IMR-90 (cell line): ENCODE results near the gene SKAP1. TPM values are rescaled to one million over a fixed set of nuclear protein-coding genes. Genes with fewer than 3 reads are reported as not detected.

Source experiments
- ATAC-seq: fragments of 200-7000 bp; cut with Tn5 transposase; 2 replicates; pipeline ENCODE4 v1.9.1; 2020; ENCODE audit warnings: low read depth, mild to moderate bottlenecking, moderate library complexity
- BruUV-seq: library from RNA; stranded (reverse); fragments of 400-500 nt; replicated peaks from 2 replicates; lab custom pipeline; 2021; lab: Mats Ljungman, UMichigan
- CTCF ChIA-PET: fragments of 300-600 bp; formaldehyde crosslinking; extraction: SDS; loops from one replicate; lab custom pipeline; 2021; ENCODE audit warnings: antibody characterized with exemption; lab: Yijun Ruan, JAX
- POLR2A ChIA-PET: fragments of 300-600 bp; sonication (Branson Sonifier 250); formaldehyde crosslinking; loops from one replicate; lab custom pipeline; 2022; ENCODE audit warnings: antibody characterized with exemption; ENCODE audit not compliant: unreplicated experiment; lab: Charles Lee
- DNase-seq: peaks from one replicate; pipeline ENCODE4 v3.0.0; 2013
- H2AFZ ChIP-seq: replicated peaks from 2 replicates; pipeline ENCODE3; 2013; ENCODE audit warnings: low read length, mild to moderate bottlenecking; ENCODE audit not compliant: poor library complexity
- H2AK5ac ChIP-seq: 2 replicates; pipeline ENCODE4 v1.6.1; 2013; ENCODE audit warnings: low read depth, low read length, inconsistent platforms
- H2AK9ac ChIP-seq: replicated peaks from 2 replicates; pipeline ENCODE3; 2013; ENCODE audit warnings: mild to moderate bottlenecking, low read depth, low read length, moderate library complexity; ENCODE audit not compliant: poor library complexity
- H2BK120ac ChIP-seq: 2 replicates; pipeline ENCODE4 v1.6.1; 2013; ENCODE audit warnings: low read depth, low read length, inconsistent platforms
- H2BK15ac ChIP-seq: 3 replicates; pipeline ENCODE4 v1.6.1; 2013; ENCODE audit warnings: low read depth, low read length, inconsistent platforms
- H2BK20ac ChIP-seq: 2 replicates; pipeline ENCODE4 v1.6.1; 2013; ENCODE audit warnings: low read depth, mild to moderate bottlenecking, inconsistent platforms, low read length, moderate library complexity
- H2BK5ac ChIP-seq: 2 replicates; pipeline ENCODE4 v1.6.1; 2013; ENCODE audit warnings: mild to moderate bottlenecking, low read depth, low read length, inconsistent platforms; ENCODE audit not compliant: poor library complexity, severe bottlenecking
- H3K14ac ChIP-seq: replicated peaks from 2 replicates; pipeline ENCODE4 v1.6.1; 2013; ENCODE audit warnings: low read depth, low read length, inconsistent platforms
- H3K18ac ChIP-seq: 2 replicates; pipeline ENCODE4 v1.6.1; 2013; ENCODE audit warnings: low read depth, low read length, control low read depth
- H3K23ac ChIP-seq: 2 replicates; pipeline ENCODE4 v1.6.1; 2013; ENCODE audit warnings: low read depth, low read length, inconsistent platforms
- H3K27ac ChIP-seq: 2 replicates; pipeline ENCODE4 v1.5.1; 2013; ENCODE audit warnings: mild to moderate bottlenecking, control low read depth, low read length; ENCODE audit not compliant: insufficient read depth
- H3K27me3 ChIP-seq: 2 replicates; pipeline ENCODE4 v1.6.1; 2013; ENCODE audit warnings: low read length; ENCODE audit not compliant: control insufficient read depth, insufficient read depth
- H3K36me3 ChIP-seq: 2 replicates; pipeline ENCODE4 v1.6.1; 2013; ENCODE audit warnings: low read length, mixed read lengths; ENCODE audit not compliant: control insufficient read depth, insufficient read depth
- H3K4ac ChIP-seq: 2 replicates; pipeline ENCODE4 v1.6.1; 2013; ENCODE audit warnings: low read depth, low read length, inconsistent platforms
- H3K4me1 ChIP-seq: 2 replicates; pipeline ENCODE4 v1.6.1; 2013; ENCODE audit warnings: low read length, mixed read lengths; ENCODE audit not compliant: control insufficient read depth, insufficient read depth
- H3K4me2 ChIP-seq: 2 replicates; pipeline ENCODE4 v1.6.1; 2013; ENCODE audit warnings: low read depth, mild to moderate bottlenecking, control low read depth, low read length, moderate library complexity
- H3K4me3 ChIP-seq: 2 replicates; pipeline ENCODE4 v1.5.1; 2013; ENCODE audit warnings: low read depth, mild to moderate bottlenecking, control low read depth, low read length, moderate library complexity; ENCODE audit not compliant: insufficient read depth
- H3K56ac ChIP-seq: 2 replicates; pipeline ENCODE4 v1.6.1; 2013; ENCODE audit warnings: low read length, inconsistent platforms; ENCODE audit not compliant: insufficient read depth; ENCODE audit errors: extremely low read depth
- H3K79me1 ChIP-seq, 2 experiments: 2 replicates each; pipeline ENCODE4 v1.6.1; 2013; ENCODE audit warnings: low read length in 2 of 2, inconsistent platforms in 1 of 2, low read depth in 1 of 2
- H3K9ac ChIP-seq: 2 replicates; pipeline ENCODE4 v1.6.1; 2013; ENCODE audit warnings: low read depth, low read length, control low read depth
- H3K9me1 ChIP-seq: 2 replicates; pipeline ENCODE4 v1.6.1; 2013; ENCODE audit warnings: low read length, inconsistent platforms; ENCODE audit not compliant: insufficient read depth
- H3K9me3 ChIP-seq: 2 replicates; pipeline ENCODE4 v1.6.1; 2013; ENCODE audit warnings: low read length; ENCODE audit not compliant: control insufficient read depth, insufficient read depth
- H4K20me1 ChIP-seq: 2 replicates; pipeline ENCODE4 v1.6.1; 2013; ENCODE audit warnings: low read length, inconsistent platforms; ENCODE audit not compliant: insufficient read depth
- H4K5ac ChIP-seq: 2 replicates; pipeline ENCODE4 v1.6.1; 2013; ENCODE audit warnings: mild to moderate bottlenecking, low read depth, low read length, control low read depth
- H4K8ac ChIP-seq, 2 experiments: 2 replicates each; pipeline ENCODE4 v1.6.1; 2013; ENCODE audit warnings: low read depth in 2 of 2, low read length in 2 of 2, control low read depth in 1 of 2, inconsistent platforms in 1 of 2
- H4K91ac ChIP-seq: 2 replicates; pipeline ENCODE4 v1.6.1; 2013; ENCODE audit warnings: low read depth, low read length, inconsistent platforms; ENCODE audit not compliant: insufficient read depth
- BHLHE40 ChIP-seq: fragments of 150-350 bp; IDR thresholded peaks from 2 replicates; pipeline ENCODE4 v1.6.1; 2016; ENCODE audit warnings: mild to moderate bottlenecking, low read depth, low read length
- CHD1 ChIP-seq: IDR thresholded peaks from 2 replicates; pipeline ENCODE4 v1.6.1; 2012; ENCODE audit warnings: low read depth, low read length, improper control_type of control experiment
- CTCF ChIP-seq: conservative IDR thresholded peaks from 2 replicates; pipeline ENCODE4 v1.5.1; 2012; ENCODE audit warnings: mild to moderate bottlenecking, low read depth, low read length, improper control_type of control experiment
- ELK1 ChIP-seq: fragments of 150-350 bp; IDR thresholded peaks from 2 replicates; pipeline ENCODE4 v1.6.1; 2016; ENCODE audit warnings: low read depth, mild to moderate bottlenecking, low read length, moderate library complexity, borderline replicate concordance
- FOS ChIP-seq: fragments of 150-350 bp; IDR thresholded peaks from 2 replicates; pipeline ENCODE4 v1.6.1; 2016; ENCODE audit warnings: low read depth, low read length
- MXI1 ChIP-seq: IDR thresholded peaks from 2 replicates; pipeline ENCODE4 v1.6.1; 2012; ENCODE audit warnings: low read depth, mild to moderate bottlenecking, low read length, moderate library complexity, borderline replicate concordance
- POLR2A ChIP-seq: IDR thresholded peaks from 2 replicates; pipeline ENCODE4 v1.6.1; 2012; ENCODE audit warnings: mild to moderate bottlenecking, low read depth, low read length
- RAD21 ChIP-seq: IDR thresholded peaks from 2 replicates; pipeline ENCODE4 v1.6.1; 2012; ENCODE audit warnings: low read length, improper control_type of control experiment
- RCOR1 ChIP-seq: IDR thresholded peaks from 2 replicates; pipeline ENCODE4 v1.6.1; 2012; ENCODE audit warnings: mild to moderate bottlenecking, low read length, improper control_type of control experiment; ENCODE audit not compliant: insufficient replicate concordance
- RFX5 ChIP-seq: IDR thresholded peaks from 2 replicates; pipeline ENCODE4 v1.8.0; 2012; ENCODE audit warnings: low read depth, mild to moderate bottlenecking, low read length, moderate library complexity
- SMC3 ChIP-seq: fragments of 150-350 bp; IDR thresholded peaks from 2 replicates; pipeline ENCODE4 v1.6.1; 2016; ENCODE audit warnings: low read depth, mild to moderate bottlenecking, antibody characterized with exemption, low read length, moderate library complexity
- dilution Hi-C: fragments of 300-500 bp; cut with HindIII; formaldehyde crosslinking; loops from one replicate; pipeline ENCODE4 v1.14.3; 2018; ENCODE audit warnings: low sequenced_read_pairs; ENCODE audit not compliant: unreplicated experiment
- in situ Hi-C: fragments of 300-500 bp; cut with MboI; formaldehyde crosslinking; loops from 3 replicates; pipeline ENCODE4 v1.14.3; 2019; ENCODE audit warnings: low sequenced_read_pairs, inconsistent platforms, mixed read lengths
- intact Hi-C: fragments of 100-400 bp; cut with micrococcal nuclease; formaldehyde crosslinking; loops from 2 replicates; pipeline ENCODE4 v1.10.0; 2022
- polyA plus RNA-seq, 3 experiments: library from polyadenylated mRNA; depleted of rRNA; stranded (reverse); fragments of >200 nt; gene quantifications; 2 replicates each; pipeline ENCODE4 v1.2.3, GENCODE V29; 2012; ENCODE audit warnings: low replicate concordance in 1 of 3
- total RNA-seq: library from RNA; depleted of rRNA; stranded (reverse); fragments of >200 nt; gene quantifications from 2 replicates; pipeline ENCODE4 v1.2.3, GENCODE V29; 2012
- TF ChIP-seq, protein P1 (sequence below): fragments of 150-350 bp; IDR thresholded peaks from 2 replicates; pipeline ENCODE4 v1.6.1; 2017; ENCODE audit warnings: mild to moderate bottlenecking, antibody characterized with exemption, low read length, low read depth

The SKAP1 gene
- total and polyA plus RNA-seq, 2 of the 4 experiments (the other 2 are of a cell fraction) = not detected

DNA sequence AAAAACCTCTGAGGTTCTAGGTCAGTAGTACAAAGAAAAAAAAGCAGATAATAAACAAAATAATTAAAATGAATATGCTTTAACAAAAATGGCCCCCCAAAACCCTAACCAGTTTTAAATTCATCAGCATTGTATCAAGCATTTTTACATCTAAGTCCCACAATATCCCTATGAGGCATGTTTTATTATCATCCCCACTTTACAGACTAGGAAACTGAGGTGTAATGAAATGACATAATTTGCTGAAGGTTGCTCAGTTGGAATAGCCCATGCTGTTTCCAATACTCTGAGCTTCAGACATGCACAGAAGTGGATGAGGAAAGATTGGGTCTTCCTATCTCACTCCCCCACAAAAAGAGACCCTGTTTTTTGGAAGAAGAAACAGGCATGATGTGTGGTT lies 234.1 kb downstream of the SKAP1 start:
- Histone ChIP-seq H3K27me3 (peaks cover 37% of the 10 kb centered on the region), H3K9me1 (no peaks in the 10 kb centered on the region), H3K18ac (no peak overlapping the region), H4K20me1 (no peaks in the 10 kb centered on the region), H2AK9ac (no peak overlapping the region), H4K91ac (no peak overlapping the region), H3K27ac (no peak overlapping the region), H2BK120ac (no peak overlapping the region), H3K4me3 (no peak overlapping the region), H3K56ac (no peak overlapping the region), H2BK15ac (no peak overlapping the region), H3K23ac (no peak overlapping the region), H2AK5ac (no peak overlapping the region), H4K8ac (no peak overlapping the region), H3K9ac (no peak overlapping the region), H4K5ac (no peak overlapping the region), H3K4ac (no peak overlapping the region), H3K36me3 (no peaks in the 10 kb centered on the region), H3K79me1 (no peaks in the 10 kb centered on the region), H2BK20ac (no peak overlapping the region), H3K4me2 (no peak overlapping the region), H2BK5ac (no peak overlapping the region), H2AFZ (no peak overlapping the region), H3K9me3 (no peaks in the 10 kb centered on the region), H3K14ac (no peak overlapping the region), H3K4me1 (no peaks in the 10 kb centered on the region)
- intact Hi-C loops = no loop called here
- BruUV-seq = no TSS peak
- no peak for TF ChIP-seq ELK1
- TF ChIP-seq POLR2A = no peak
- TF ChIP-seq RCOR1 = no peak
- no peak for TF ChIP-seq RFX5
- no peak for TF ChIP-seq SMC3
- TF ChIP-seq MXI1 = no peak
- no peak for TF ChIP-seq CHD1
- TF ChIP-seq RAD21 = no peak
- no peak for TF ChIP-seq CTCF
- no peak for TF ChIP-seq FOS
- TF ChIP-seq, protein P1, sequence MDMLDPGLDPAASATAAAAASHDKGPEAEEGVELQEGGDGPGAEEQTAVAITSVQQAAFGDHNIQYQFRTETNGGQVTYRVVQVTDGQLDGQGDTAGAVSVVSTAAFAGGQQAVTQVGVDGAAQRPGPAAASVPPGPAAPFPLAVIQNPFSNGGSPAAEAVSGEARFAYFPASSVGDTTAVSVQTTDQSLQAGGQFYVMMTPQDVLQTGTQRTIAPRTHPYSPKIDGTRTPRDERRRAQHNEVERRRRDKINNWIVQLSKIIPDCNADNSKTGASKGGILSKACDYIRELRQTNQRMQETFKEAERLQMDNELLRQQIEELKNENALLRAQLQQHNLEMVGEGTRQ = no peak
- TF ChIP-seq BHLHE40 = no peak
- CTCF ChIA-PET = no interaction called here
- ATAC-seq = no peak
- in situ Hi-C loops = no loop called here
- POLR2A ChIA-PET = no interaction called here
- dilution Hi-C loops = no loop called here
- DNase-seq = no peak
